NT2/D1 (cell line): ENCODE data around the gene DRAM1.

Experiments
- YY1 ChIP-seq: IDR thresholded peaks from 2 replicates; pipeline ENCODE4 v1.6.1; 2011; ENCODE audit not compliant: insufficient read length, insufficient read depth
- ZNF274 ChIP-seq: IDR thresholded peaks from 2 replicates; pipeline ENCODE4 v1.6.1; 2011; ENCODE audit warnings: mild to moderate bottlenecking, low read depth, low read length

GRCh38 chr12:101933866-101934514, 56.6 kb downstream of the DRAM1 start:
- TF ChIP-seq YY1 (no peak), ZNF274 (no peak)
